HG03060 (cell line): ENCODE data around the gene SRP9.
"Not testable (repeated sequence)": the region's sequence is repeated elsewhere in the genome, so short reads cannot be mapped to it uniquely, and the experiment has no call there.

Experiments
- ATAC-seq: cut with Tn5 transposase; IDR thresholded peaks from one replicate; pipeline ENCODE4 v1.9.1; 2021; ENCODE audit warnings: low read depth, moderate number of reproducible peaks; ENCODE audit not compliant: unreplicated experiment

SRP9 gene

DNA sequence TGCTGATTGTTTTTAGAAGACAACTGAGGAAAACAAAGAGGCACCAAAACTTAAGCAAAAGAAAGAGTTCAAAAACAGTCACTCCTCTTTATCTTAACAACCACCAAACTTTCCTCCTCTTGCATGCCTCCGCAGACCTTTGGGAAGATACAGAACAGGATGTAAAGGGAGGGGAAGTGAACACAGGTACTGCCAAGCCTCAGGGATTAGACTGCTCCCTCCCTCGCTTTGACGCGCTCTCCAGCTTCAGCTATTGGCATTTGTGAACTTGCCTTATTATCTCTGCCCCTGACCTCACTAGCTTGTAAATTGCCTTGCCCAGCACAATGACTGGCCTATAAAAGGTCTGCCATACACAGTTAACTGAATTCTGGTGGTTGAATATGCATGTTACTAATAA is 4.8 kb upstream of the SRP9 start:
- ATAC-seq = no peak

DNA sequence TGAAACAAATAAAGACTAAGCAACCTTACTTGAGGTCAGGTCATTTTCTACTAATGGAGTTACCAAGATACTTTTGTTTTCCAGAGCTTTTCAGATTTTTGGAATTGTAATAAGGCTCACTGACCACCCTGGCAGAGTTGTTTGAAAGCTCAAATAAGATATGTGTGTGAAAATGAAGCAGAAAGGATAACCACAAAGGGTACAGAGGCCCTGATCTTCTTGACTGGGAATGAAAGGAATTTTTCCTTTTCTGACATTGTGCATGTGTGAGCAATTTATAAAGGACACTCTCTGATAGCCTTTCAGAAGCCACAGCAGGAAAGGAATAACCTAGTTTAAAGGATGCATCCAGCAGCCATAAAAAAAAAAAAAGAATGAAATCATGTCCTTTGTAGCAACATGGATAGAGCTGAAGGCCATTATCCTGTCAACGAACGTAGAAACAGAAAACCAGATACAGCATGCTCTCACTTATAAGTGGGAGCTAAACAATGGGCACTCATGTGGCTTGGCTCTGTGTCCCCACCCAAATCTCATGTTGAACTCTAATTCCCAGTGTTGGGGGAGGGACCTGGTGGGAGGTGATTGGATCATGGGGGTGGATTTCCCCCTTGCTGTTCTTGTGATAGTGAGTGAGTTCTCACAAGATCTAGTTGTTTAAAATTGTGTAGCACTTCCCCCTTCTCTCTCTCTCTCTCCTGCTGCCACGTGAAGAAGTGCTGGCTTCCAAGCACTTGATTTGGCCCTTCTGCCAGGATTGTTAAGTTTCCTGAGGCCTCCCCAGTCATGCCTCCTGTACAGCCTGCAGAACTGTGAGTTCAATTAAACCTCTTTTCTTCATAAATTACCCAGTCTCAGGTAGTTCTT is 3.1 kb upstream of the SRP9 start:
- no peak for ATAC-seq

DNA sequence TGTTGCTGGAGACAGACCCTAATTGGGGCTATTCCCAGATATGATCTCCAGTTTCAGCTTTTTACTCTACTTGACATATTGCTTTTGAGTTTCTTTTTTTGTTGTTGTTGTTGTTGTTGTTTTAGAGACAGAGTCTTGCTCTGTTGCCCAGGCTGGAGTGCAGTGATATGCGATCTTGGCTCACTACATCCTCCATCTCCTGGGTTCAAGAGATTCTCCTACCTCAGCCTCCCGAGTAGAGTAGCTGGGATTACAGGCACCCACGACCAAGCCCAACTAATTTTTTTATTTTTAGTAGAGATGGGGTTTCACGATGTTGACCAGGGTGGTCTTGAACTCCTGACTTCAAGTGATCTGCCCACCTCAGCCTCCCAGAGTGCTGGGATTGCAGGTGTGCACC is 1.3 kb upstream of the SRP9 start:
- no peak for ATAC-seq

DNA sequence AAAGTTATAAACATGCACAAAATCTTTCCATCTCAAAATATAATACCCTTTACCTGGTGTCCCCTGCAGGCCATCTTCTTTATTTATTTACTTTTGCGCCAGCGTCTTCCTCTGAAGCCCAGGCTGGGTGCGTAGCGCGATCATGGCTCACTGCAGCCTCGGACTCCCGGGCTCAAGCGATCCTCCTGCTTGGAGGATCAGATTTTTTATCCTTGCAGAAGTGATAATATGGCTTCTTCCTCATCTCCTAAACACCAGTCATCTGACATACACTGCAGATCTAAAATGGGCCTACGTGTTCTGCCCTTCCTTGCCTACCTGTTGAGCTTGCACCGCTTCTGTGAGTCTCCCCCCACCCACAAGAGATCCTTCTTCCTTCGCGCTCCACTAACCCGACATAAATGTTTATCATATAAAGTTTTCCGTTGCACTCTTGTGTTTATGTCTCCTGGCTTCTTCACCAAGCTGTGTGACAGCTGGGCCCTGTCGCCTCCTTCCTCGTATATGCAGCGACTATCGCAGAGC is 506 bp upstream of the SRP9 start:
- ATAC-seq = peak; percentile 4

DNA sequence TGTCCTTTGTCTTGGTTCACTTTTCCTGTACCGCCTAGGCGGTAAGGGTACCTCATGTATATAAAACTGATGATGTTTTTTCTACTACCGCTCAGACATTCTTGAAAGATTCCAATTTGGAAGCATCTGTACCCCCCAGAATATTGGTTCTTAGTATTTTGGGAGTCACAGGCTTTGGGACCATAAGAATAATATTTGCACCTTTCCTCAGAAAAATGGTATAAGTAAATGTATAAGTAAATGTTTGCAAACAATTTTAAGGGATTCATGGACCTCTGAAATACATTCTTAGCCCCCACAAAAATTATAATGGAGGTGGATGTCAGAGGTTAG is 677 bp downstream of the SRP9 start:
- no peak for ATAC-seq

DNA sequence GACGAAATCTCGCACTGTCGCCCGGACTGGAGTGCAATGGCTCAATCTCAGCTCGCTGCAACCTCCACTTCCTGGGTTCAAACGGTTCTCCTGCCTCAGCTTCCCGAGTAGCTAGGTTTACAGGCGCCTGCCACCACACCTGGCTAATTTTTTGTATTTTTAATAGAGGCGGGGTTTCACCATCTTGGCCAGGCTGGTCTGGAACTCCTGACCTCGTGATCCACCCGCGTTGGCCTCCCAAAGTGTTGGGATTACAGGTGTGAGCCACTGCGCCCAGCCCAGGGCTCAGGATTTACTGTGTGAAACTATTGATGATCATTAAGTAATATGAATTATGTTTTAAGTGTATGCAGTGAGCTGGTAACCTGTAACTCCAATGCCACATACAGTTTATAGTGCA is 1.5 kb downstream of the SRP9 start:
- not testable (repeated sequence) for ATAC-seq

DNA sequence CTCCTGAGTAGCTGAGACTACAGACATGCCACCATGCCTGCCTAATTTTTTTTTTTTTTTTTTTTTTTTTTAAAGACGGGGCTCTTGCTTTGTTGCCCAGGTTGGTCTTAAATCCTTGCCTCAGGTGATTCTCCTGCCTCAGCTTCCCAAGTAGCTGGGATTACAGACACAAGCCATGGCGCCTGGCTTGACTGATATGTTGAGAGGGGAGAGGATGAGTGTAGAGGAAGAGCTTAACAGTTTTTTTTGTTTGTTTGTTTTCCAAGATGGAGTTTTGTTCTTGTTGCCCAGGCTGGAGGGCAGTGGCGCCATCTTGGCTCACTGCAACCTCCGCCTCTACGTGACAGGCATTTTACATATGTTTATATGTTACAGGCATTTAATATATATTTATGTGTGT is 2.5 kb downstream of the SRP9 start:
- no peak for ATAC-seq

DNA sequence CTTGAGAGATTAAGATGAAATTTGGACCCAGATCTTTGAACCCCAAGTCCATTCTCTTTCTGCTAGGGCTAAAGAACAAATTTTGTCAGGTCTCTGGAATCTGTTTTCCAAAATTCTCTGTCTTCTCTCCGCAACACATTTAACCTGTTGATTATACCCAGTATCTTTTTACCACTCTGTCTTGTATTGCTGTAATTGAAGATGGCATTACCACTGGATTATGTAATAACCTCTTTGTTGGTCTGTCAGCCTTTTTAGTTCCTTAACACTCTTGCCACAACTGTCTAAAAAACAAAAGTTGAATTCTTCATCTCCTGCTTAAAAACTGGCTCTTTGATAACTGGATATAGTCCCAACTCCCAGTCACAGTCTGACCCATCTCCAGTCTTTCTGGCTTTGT is 3.0 kb downstream of the SRP9 start:
- ATAC-seq = no peak

DNA sequence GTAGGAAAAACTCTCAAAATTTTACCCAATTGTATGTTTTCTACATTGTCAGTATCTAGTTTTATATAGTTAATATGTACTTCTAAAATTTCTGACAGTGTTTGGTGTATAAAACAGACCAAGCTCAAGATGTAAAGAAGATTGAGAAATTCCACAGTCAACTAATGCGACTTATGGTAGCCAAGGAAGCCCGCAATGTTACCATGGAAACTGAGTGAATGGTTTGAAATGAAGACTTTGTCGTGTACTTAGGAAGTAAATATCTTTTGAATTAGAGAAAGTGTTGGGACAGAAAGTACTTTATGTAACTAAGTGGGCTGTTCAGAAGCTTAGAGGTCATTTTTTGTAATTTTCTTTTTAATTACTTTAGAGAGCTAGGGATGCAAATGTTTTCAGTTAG is 11.5 kb downstream of the SRP9 start:
- not testable (repeated sequence) for ATAC-seq

DNA sequence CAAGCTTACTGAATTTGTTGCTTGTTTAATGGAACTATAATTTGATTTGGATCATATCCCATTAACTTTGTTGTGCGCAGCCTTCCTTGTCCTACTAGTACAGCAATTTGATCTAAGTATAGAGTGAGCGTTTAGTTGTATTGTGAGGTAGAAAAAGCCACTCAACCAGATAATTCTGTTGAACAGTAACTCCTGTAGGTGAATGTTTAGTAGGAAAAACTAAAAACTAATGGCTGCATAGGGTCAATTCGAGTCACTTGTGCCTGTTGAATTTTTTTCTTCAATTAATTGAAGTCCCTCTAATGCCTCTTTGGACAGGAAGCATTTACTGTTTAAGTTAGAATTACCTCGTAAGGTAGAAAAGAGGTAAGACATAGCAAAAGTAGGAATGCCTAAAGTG is 17.3 kb downstream of the SRP9 start:
- no peak for ATAC-seq

DNA sequence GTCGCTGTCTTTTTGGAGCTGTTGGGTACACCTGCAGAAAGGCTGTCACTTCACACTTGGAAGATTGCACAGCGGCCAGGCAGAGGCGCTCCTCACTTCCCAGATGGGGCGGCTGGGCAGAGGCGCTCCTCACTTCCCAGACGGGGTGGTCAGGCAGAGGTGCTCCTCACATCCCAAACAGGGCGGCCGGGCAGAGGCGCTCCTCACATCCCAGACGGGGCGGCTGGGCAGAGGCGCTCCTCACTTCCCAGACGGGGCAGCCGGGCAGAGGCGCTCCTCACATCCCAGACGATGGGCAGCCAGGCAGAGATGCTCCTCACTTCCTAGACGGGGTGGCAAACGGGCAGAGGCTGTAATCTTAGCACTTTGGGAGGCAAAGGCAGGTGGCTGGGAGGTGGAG is 18.5 kb downstream of the SRP9 start:
- not testable (repeated sequence) for ATAC-seq

DNA sequence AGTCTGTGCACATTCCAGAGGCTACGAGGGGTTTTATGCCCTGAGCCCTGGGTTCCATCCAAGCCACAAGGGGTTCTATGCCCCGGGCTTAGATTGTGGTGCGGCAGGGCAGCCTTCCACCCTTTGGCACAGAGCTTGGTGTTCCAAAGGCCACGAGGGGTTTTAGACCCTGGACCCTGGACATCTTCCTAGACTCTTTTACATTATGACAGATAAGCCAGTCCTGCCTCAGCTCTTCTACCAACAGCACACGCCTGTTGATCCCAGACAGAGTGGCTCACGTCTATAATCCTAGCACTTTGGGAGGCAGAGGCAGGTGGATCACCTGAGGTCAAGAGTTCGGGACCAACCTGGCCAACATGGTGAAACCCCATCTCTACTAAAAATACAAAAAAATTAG is 23.5 kb downstream of the SRP9 start:
- ATAC-seq = not testable (repeated sequence)

DNA sequence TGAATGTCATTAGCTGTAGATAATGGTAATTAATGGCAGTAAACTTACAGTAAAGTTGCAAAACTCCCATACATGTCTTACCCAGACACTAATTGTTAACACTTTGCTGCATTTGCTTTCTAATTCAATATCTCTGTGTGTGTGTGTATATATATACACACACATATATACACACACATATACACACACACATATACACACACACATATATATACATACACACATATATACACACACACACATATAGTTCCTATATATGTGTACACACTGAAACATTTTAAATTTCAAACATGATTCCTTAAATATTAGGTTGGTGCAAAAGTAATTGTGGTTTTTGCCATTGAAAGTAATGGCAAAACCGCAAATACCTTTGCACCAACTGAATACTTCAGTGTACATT is 28.6 kb downstream of the SRP9 start:
- no peak for ATAC-seq

DNA sequence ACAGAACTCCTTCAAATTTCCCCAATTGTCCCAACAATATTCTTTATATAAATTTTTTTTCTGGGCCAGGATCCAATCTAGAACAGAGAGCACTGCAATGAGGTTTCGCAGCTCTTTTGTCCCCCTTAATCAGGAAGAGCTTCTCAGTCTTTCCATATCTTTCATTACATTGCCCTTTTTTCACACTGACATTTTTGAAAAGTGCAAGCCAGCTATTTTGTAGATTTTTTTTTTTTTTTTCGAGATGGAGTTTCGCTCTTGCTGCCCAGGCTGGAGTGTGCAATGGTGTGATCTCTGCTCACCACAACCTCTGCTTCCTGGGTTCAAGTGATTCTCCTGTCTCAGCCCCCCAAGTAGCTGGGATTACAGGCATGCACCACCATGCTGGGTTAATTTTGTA is 29.1 kb downstream of the SRP9 start:
- ATAC-seq = not testable (repeated sequence)

DNA sequence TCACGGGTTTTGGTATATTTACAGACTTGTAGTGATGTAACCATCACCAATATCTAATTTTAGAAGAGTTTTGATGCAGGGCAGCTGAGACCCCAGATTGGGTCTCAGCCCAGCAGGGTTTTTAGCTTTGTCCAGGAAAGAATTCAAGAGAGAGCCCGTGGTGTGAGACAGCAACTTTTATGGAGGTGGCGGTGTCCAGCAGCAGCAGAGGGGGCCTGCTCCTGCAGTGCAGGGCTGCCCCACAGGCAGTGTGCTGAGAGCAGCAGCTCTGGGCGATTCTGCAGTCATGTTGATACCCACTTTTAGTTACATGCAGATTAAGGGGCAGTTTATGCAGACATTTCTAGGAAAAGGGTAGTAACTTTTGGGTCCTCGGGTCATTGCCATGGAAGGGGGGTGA is 30.5 kb downstream of the SRP9 start:
- ATAC-seq = no peak

DNA sequence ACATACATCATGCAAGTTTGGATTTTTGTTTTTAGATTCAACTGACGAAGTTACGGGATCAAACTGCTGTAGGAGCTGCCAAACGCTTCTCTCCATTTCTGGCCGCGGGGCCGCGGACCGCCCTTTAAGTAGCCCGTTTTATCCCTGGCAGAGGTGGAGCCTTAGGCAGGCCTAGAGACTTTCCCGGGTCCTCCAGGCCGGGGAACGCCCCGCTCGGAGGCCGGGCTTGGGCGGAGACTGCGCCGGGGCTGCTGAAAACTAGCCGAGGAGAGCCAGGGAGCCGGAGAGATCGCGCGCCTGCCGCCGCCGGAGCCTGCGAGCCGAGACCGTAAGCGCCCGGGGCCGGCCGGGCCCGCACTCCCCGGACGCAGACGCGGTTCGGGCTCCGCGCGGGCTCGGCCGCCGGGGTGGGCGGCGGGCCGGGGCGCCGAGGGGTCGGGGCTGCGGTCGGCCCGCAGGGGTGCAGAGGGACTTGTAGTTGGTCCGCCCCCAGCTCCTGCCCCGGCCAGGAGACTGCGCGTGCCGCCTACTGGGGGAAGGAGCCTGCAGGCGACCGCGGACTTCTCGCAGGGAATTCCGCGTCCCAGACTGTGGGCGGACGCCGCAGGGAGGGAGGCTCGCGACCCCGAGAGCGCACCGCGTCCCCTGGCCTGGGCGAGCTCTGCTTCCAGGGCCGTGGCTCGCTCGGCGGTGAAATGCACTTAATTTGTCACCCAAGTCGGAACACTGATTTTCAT is 32.4 kb downstream of the SRP9 start, which contains the start of gene EPHX1:
EPHX1 (plus strand) TSS at position 283 of the 737 bp plus-strand sequence. CDS start 18,606 bp downstream, outside the sequence.
- peak; percentile 84 for ATAC-seq

DNA sequence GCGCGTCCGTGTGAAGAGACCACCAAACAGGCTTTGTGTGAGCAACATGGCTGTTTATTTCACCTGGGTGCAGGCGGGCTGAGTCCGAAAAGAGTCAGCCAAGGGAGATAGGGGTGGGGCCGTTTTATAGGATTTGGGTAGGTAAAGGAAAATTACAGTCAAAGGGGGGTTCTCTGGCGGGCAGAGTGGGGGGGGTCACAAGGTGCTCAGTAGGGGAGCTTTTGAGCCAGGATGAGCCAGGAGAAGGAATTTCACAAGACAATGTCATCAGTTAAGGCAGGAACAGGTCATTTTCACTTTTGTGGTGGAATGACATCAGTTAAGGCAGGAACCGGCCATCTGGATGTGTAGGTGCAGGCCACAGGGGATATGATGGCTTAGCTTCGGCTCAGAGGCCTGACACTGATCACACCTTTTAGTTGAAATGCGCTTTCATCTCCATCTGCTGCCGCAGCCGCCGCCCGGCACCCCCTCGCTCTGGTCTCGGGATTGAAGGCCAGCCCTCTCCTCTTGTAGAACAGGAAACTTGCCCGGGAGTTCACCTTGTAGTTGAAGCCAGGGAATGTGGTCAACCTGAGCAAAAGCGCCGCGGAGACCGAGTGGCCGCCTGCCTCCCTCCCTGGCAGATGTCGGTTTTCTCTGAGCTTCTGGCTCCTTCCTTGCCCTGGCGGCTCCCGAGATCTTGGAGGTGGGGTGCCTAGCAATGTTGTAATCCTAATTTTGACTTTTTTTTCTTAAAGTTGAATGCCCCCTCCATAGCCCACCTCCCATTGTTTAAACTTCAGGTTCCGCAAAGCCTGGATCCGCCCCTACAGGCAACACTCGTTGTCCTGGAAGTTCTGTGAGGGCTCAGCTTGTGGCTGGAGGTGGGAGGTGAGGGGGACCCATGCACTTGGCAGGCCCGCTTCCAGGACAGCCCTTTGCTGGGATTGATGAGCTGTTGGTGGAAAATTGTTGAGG is 33.2 kb downstream of the SRP9 start:
- ATAC-seq = not testable (repeated sequence)

DNA sequence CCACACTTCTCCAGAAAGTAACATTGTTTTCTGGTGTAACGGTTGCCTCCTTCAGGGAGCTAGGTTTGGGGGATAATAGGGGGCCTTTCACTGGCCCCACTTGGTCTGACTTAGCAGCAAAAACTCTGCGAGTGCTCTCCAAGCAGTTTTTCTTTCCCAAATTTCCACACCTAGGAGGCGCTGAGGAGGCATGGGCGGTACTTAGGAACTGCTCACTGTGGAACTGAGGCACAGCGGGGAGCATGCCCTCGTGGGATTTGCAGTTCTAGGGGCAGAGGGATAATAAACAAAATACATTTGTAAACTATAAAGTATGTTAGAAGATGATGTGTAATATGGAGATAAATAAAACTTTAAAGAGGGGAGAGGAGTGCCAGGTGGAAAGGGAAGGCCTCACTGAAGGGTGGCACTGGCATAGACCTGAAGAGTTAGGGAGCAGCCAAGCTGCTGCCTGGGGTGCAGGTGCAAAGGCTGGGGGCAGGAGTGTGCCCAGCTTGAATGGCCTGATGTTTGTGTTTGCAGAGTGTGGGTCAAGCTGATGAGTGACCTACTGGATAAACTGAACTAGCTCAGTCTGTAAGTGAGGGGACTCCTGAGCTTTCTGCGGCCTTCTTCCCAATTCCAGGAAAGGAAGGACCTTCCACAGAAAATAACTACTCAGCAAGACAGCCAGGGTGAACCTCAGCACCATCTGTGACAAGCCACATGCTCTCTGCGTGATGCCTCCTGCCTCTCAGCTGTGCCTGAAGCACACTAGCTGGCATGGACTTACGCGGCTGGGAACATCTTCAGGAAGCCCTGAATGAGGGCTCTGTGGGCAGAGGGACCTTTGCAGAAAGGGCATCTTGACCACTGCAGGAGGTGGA is 34.2 kb downstream of the SRP9 start:
- ATAC-seq = no peak

DNA sequence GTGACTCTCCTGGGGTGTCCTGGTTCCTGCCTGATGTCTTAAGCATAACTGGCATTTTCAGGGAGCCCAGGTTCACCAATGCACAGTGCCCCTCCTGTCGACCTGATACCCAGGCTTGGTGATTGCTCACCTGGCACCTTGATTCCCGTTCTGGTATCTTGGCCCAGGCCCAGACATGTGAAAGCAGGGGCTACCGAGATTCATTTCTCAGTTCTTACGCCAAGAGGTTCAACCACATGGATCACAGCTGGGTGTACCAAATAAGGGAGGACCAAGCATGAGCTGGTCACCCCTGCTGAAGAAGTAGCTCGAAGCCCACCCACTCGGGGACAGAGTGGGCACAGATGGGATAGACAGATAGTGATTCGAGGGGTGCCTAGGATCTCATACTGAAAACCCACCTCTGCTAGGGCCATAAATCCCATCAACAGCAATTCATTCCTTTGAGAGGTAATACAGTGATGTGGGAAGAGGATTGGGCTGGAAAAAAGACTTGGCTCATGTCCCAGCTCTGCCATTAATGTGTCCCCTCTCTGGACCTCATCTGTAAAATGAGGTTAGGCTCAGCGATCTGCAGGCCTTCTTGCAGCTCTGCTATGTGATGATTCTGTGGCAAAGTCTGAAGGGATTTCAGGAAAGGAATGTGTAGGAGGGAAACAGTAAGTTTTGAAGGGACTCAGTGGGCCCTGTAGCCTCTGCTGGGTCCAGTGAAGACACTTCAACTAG is 35.0 kb downstream of the SRP9 start:
- no peak for ATAC-seq
